Gastrocnemius medialis (tissue), 4 donors: ENCODE data around the gene SLAMF9. TPM values are rescaled to one million over a fixed set of nuclear protein-coding genes. Genes with fewer than 3 reads are reported as not detected.

Experiments used
- ATAC-seq, 2 donors: fragments of 150-250 bp; one replicate each; pipeline ENCODE4 v1.9.1; 2016
- DNase-seq, 2 donors: peaks; one replicate each; pipeline ENCODE4 v3.0.0-alpha.2; 2019
- H3K27ac ChIP-seq, 4 donors: fragments of 200-600 bp; sonication (generic); 1 replicate in 1 of 4; 2 replicates in 3 of 4; pipeline ENCODE4 v1.5.1; 2016 to 2018; ENCODE audit warnings: mild to moderate bottlenecking in 2 of 4, moderate library complexity in 1 of 4
- H3K27me3 ChIP-seq, 3 donors: fragments of 200-600 bp; sonication (generic) in 2 of 3; 1 replicate in 1 of 3; 2 replicates in 2 of 3; pipeline versions ENCODE4 v1.5.1 to v1.6.0; 2016 to 2019; ENCODE audit warnings: mild to moderate bottlenecking in 1 of 3, moderate library complexity in 1 of 3
- H3K36me3 ChIP-seq, 2 donors: fragments of 200-600 bp; sonication (generic) in 1 of 2; one replicate each; pipeline ENCODE4 v1.5.1; 2017 to 2018
- H3K4me1 ChIP-seq, 2 donors: fragments of 200-600 bp; sonication (generic) in 1 of 2; one replicate each; pipeline ENCODE4 v1.5.1; 2016 to 2017; ENCODE audit warnings: mild to moderate bottlenecking in 2 of 2
- H3K4me3 ChIP-seq, 4 donors: fragments of 200-600 bp; sonication (generic) in 3 of 4; 1 replicate in 1 of 4; 2 replicates in 3 of 4; pipeline ENCODE4 v1.5.1; 2016 to 2019; ENCODE audit warnings: mild to moderate bottlenecking in 2 of 4
- H3K9me3 ChIP-seq, 3 donors: fragments of 200-600 bp; sonication (generic) in 2 of 3; 1 replicate in 1 of 3; 2 replicates in 2 of 3; pipeline ENCODE4 v1.5.1; 2016 to 2019
- CTCF ChIP-seq, 5 experiments: fragments of 450-650 bp in 3 of 5; fragments of 200-600 bp in 2 of 5; sonication (generic) in 2 of 5; IDR thresholded peaks in 4 of 5; conservative IDR thresholded peaks in 1 of 5; 1 replicate in 4 of 5; 2 replicates in 1 of 5; pipeline ENCODE4 v1.5.1; 2016 to 2019; ENCODE audit warnings: antibody characterized with exemption in 5 of 5, mild to moderate bottlenecking in 3 of 5, moderate library complexity in 3 of 5
- POLR2A ChIP-seq, 2 donors: fragments of 450-650 bp; IDR thresholded peaks; one replicate each; pipeline ENCODE4 v1.6.1; 2017; ENCODE audit warnings: antibody characterized with exemption in 2 of 2, mild to moderate bottlenecking in 2 of 2, moderate library complexity in 2 of 2
- in situ Hi-C, 4 donors: fragments of 200-750 bp; cut with MboI; loops; one replicate each; pipeline versions ENCODE4 v1.15.0 to v1.8.0; 2017; ENCODE audit warnings: low sequenced_read_pairs in 4 of 4
- intact Hi-C: fragments of 100-400 bp; cut with DNase I; formaldehyde crosslinking; loops from one replicate; pipeline ENCODE4 v1.15.1; 2023; ENCODE audit warnings: low total_unique reads
- total RNA-seq, 4 donors: library from RNA; depleted of rRNA; stranded (reverse); fragments of >200 nt; gene quantifications; one replicate each; pipeline versions ENCODE4 v1.1.0 to v1.2.3, GENCODE V29; 2016

The SLAMF9 gene
- total RNA-seq, 4 donors from 2014 or later, result not detected

GRCh38 chr1:159968901-159969300 lies 14.9 kb upstream of the SLAMF9 start:
- in situ Hi-C loops, result no loop called here
- ATAC-seq, result no peak
- TF ChIP-seq POLR2A (IDR thresholded peaks at IDR 0.05), result no peak
- no peak for TF ChIP-seq CTCF (IDR thresholded peaks at IDR 0.05 in 4 of 5, conservative IDR thresholded peaks at IDR 0.05 in 1 of 5)
- DNase-seq, result no peak
- Histone ChIP-seq H3K4me1 (no peaks in the 10 kb centered on the region), H3K27me3 (peaks cover 0 to 2% (median 0%) of the 10 kb centered on the region in 3 donors), H3K9me3 (no peaks in the 10 kb centered on the region), H3K36me3 (no peaks in the 10 kb centered on the region), H3K4me3 (no peak overlapping the region), H3K27ac (no peak overlapping the region)
- intact Hi-C loops, result no loop called here

GRCh38 chr1:159965263-159965662 lies 11.2 kb upstream of the SLAMF9 start:
- ATAC-seq (no peak), DNase-seq (no peak)
- intact Hi-C loops, result no loop called here
- H3K27me3 ChIP-seq, result peaks cover 0 to 2% (median 0%) of the 10 kb centered on the region in 3 donors
- in situ Hi-C loops, result no loop called here
- TF ChIP-seq POLR2A (IDR thresholded peaks at IDR 0.05) (no peak), CTCF (IDR thresholded peaks at IDR 0.05 in 4 of 5, conservative IDR thresholded peaks at IDR 0.05 in 1 of 5) (no peak)
- H3K4me3 ChIP-seq, result no peak overlapping the region
- H3K27ac ChIP-seq, result no peak overlapping the region
- H3K36me3 ChIP-seq, result no peaks in the 10 kb centered on the region
- H3K9me3 ChIP-seq, result no peaks in the 10 kb centered on the region
- H3K4me1 ChIP-seq, result no peaks in the 10 kb centered on the region

- DNase-seq, result no peak
- no peak overlapping the region for H3K27ac ChIP-seq
- ATAC-seq, result no peak
- TF ChIP-seq POLR2A (IDR thresholded peaks at IDR 0.05) (no peak), CTCF (IDR thresholded peaks at IDR 0.05 in 4 of 5, conservative IDR thresholded peaks at IDR 0.05 in 1 of 5) (no peak)
- in situ Hi-C loops, result no loop called here
- no peaks in the 10 kb centered on the region for H3K4me1 ChIP-seq
- peaks cover 0 to 2% (median 0%) of the 10 kb centered on the region in 3 donors for H3K27me3 ChIP-seq
- no peaks in the 10 kb centered on the region for H3K36me3 ChIP-seq
- intact Hi-C loops, result no loop called here
- H3K9me3 ChIP-seq, result no peaks in the 10 kb centered on the region
- no peak overlapping the region for H3K4me3 ChIP-seq
Measured at GRCh38 chr1:159964144-159964543, 10.1 kb upstream of the SLAMF9 start.

GRCh38 chr1:159962176-159962575 lies 8.1 kb upstream of the SLAMF9 start:
- H3K36me3 ChIP-seq, result no peaks in the 10 kb centered on the region
- H3K27ac ChIP-seq, result no peak overlapping the region
- no peaks in the 10 kb centered on the region for H3K9me3 ChIP-seq
- no peak for TF ChIP-seq CTCF (IDR thresholded peaks at IDR 0.05 in 4 of 5, conservative IDR thresholded peaks at IDR 0.05 in 1 of 5)
- TF ChIP-seq POLR2A (IDR thresholded peaks at IDR 0.05), result no peak
- in situ Hi-C loops, result no loop called here
- intact Hi-C loops, result no loop called here
- no peak for DNase-seq
- H3K4me3 ChIP-seq, result no peak overlapping the region
- no peaks in the 10 kb centered on the region for H3K4me1 ChIP-seq
- peaks cover 0 to 2% (median 0%) of the 10 kb centered on the region in 3 donors for H3K27me3 ChIP-seq
- ATAC-seq, result no peak

GRCh38 chr1:159961636-159962035 lies 7.6 kb upstream of the SLAMF9 start:
- TF ChIP-seq POLR2A (IDR thresholded peaks at IDR 0.05) (no peak), CTCF (IDR thresholded peaks at IDR 0.05 in 4 of 5, conservative IDR thresholded peaks at IDR 0.05 in 1 of 5) (no peak)
- DNase-seq (no peak), ATAC-seq (no peak)
- no peak overlapping the region for H3K4me3 ChIP-seq
- no peaks in the 10 kb centered on the region for H3K9me3 ChIP-seq
- no peaks in the 10 kb centered on the region for H3K4me1 ChIP-seq
- no peaks in the 10 kb centered on the region for H3K36me3 ChIP-seq
- peaks cover 0 to 2% (median 0%) of the 10 kb centered on the region in 3 donors for H3K27me3 ChIP-seq
- intact Hi-C loops, result no loop called here
- in situ Hi-C loops, result no loop called here
- H3K27ac ChIP-seq, result no peak overlapping the region
